ENCODE data around the gene EPHB1.
A peak's percentile ranks its signal among the peaks of the same experiment; 100 is the strongest.

EPHB1 gene
- long read RNA-seq, donor 1, result 0 reads
- long read RNA-seq, donor 2, result 0 reads
- long read RNA-seq, donor 3, result 0 reads
- long read RNA-seq, donor 4, result 0 reads
- long read RNA-seq, donor 5, result 0 reads
- long read RNA-seq, donor 6, full-length matches to known transcripts, result 1 of 1 reads
- long read RNA-seq, donor 6, partial matches to known transcripts, result 0 of 1 reads
- long read RNA-seq, donor 6, other reads (novel, unspliced or antisense), result 0 of 1 reads
- long read RNA-seq, donor 7, result 0 reads
- long read RNA-seq, donor 8, full-length matches to known transcripts, result 1 of 1 reads
- long read RNA-seq, donor 8, partial matches to known transcripts, result 0 of 1 reads
- long read RNA-seq, donor 8, other reads (novel, unspliced or antisense), result 0 of 1 reads

- DNase-seq, result peak; percentile 94
These were observed at the start of gene EPHB1 for GRCh38 chr3:134794950-134795745. TSS of gene EPHB1 (plus strand) at chr3:134795260.

GRCh38 chr3:134748698-134749097, 46.4 kb upstream of the EPHB1 start:
- DNase-seq, result no peak

- no peak for DNase-seq
These were observed 45.9 kb upstream of the EPHB1 start for GRCh38 chr3:134749174-134749573.

- DNase-seq, result no peak
These were observed 45.1 kb upstream of the EPHB1 start for GRCh38 chr3:134749802-134750553.

- no peak for DNase-seq
These were observed 43.2 kb upstream of the EPHB1 start for GRCh38 chr3:134751831-134752230.

GRCh38 chr3:134752761-134753461, 42.1 kb upstream of the EPHB1 start:
- DNase-seq, result no peak

- no peak for DNase-seq
These were observed 40.9 kb upstream of the EPHB1 start for GRCh38 chr3:134753999-134754742.

GRCh38 chr3:134754768-134755559, 40.1 kb upstream of the EPHB1 start:
- DNase-seq, result no peak

GRCh38 chr3:134755821-134756220, 39.2 kb upstream of the EPHB1 start:
- no peak for DNase-seq

GRCh38 chr3:134757549-134758069, 37.5 kb upstream of the EPHB1 start:
- no peak for DNase-seq

GRCh38 chr3:134761213-134761612, 33.8 kb upstream of the EPHB1 start:
- no peak for DNase-seq

- no peak for DNase-seq
These were observed 33.0 kb upstream of the EPHB1 start for GRCh38 chr3:134762016-134762415.

GRCh38 chr3:134765468-134765867, 29.6 kb upstream of the EPHB1 start:
- DNase-seq, result no peak

- no peak for DNase-seq
These were observed 28.8 kb upstream of the EPHB1 start for GRCh38 chr3:134766290-134766689.

GRCh38 chr3:134768116-134768515, 26.9 kb upstream of the EPHB1 start:
- DNase-seq, result no peak

GRCh38 chr3:134768837-134769236, 26.2 kb upstream of the EPHB1 start:
- no peak for DNase-seq

- DNase-seq, result no peak
These were observed 25.7 kb upstream of the EPHB1 start for GRCh38 chr3:134769287-134769868.

GRCh38 chr3:134772011-134772410, 23.0 kb upstream of the EPHB1 start:
- no peak for DNase-seq

- DNase-seq, result no peak
These were observed 22.5 kb upstream of the EPHB1 start for GRCh38 chr3:134772591-134772990.

GRCh38 chr3:134775831-134776230, 19.2 kb upstream of the EPHB1 start:
- DNase-seq, result no peak
